HG03139 (cell line): Measurements from ENCODE around the gene TMED9.

Experiments
- ATAC-seq: cut with Tn5 transposase; IDR thresholded peaks from one replicate; pipeline ENCODE4 v1.9.1; 2021; ENCODE audit not compliant: unreplicated experiment

Gene TMED9

GRCh38 chr5:177576169-177576568, 15.8 kb upstream of the TMED9 start:
- no peak for ATAC-seq

- ATAC-seq = no peak
Measured at GRCh38 chr5:177578316-177578715, 13.7 kb upstream of the TMED9 start.

DNA sequence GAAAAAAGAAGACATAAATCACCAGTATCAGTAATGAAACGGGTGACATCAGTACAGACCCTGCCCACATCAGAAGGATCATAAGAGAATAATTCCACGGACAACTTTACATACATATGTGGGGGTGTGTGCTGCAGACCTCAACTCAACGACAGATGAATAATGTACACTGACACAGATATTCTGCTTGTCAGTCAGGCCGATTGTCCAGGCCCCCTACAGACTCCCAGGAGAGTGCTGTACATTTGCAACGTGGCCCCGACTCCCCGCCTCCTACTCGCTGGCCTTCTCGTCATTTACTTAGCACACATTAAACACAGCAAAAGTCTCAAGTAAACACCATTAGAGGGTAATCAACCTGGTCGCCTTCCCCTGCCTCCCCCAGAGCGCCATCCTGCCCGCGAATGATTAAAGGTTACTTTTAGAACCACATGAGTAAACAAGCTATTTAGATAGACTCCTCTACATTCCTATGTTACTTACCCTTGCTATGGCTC, 3.5 kb upstream of the TMED9 start:
- no peak for ATAC-seq

- ATAC-seq = no peak
Measured at GRCh38 chr5:177590406-177590805, 1.6 kb upstream of the TMED9 start.

DNA sequence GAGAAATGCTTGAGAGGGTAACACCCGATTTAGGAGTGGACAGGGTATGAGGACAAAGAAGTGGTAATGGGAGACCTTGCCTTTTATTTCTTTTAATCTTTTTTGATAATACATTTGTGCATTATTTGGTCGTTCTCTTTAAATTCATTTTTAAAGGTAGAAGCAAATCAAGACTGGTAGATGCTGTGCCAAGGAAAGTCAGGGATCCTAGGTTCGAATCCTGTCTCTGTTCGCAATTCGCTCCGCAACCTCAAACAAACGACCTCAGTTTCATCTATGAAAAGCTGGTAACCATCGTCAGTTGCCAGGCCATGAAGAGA, 353 bp upstream of the TMED9 start:
- no peak for ATAC-seq

- no peak for ATAC-seq
Measured at GRCh38 chr5:177592905-177593304, 902 bp downstream of the TMED9 start.

DNA sequence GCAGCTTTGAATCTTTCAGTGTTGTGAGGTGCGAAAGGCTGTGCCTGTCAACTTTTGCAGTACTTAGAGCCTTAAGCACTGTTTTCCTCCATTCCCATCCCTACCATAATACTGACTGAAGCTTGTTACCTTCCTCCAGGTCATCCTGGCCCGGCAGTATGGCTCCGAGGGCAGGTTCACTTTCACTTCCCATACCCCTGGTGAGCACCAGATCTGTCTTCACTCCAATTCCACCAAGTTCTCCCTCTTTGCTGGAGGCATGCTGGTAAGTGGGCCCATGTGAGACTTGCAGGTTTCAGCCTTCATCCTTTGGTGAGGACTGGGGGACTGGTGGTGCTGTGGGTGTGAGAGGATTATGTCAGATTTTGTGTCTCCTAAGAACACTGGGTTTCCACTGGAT, 1.5 kb downstream of the TMED9 start:
- no peak for ATAC-seq

DNA sequence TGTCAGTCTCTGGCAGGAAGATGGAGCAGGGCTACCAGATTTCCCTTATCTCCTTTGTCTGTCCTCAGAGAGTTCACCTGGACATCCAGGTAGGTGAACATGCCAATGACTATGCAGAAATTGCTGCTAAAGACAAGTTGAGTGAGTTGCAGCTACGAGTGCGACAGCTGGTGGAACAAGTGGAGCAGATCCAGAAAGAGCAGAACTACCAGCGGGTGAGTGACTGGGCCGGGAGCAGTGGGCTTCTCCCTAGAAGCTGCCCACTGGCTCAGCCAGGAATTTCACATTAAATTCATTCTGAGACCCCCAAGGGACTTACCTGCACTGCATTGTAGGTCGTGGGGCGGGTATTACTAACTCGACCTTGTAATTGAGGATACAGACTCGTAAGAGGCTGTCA, 2.1 kb downstream of the TMED9 start:
- no peak for ATAC-seq

DNA sequence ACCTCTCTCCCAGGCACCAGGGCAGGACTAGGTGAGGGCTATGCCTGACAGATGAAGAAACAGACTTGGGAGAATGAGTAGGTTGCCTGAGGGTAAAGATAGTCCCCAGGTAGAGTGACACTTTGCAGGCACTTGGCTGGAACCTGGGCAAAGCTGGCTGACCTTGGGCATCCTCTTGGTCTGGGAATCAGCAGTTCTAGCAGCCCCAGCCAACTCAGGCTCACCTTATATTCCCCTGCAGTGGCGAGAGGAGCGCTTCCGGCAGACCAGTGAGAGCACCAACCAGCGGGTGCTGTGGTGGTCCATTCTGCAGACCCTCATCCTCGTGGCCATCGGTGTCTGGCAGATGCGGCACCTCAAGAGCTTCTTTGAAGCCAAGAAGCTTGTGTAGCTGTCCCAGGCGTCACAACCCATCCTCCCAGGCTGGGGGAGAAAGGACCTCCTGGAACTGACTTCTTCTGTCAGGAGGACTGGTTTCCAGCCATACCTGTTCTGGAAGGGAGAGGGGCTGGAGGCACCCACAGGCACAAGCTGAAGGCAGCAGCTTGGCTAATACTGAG, 3.1 kb downstream of the TMED9 start:
- no peak for ATAC-seq

- no peak for ATAC-seq
Measured at GRCh38 chr5:177595991-177596774, 4.2 kb downstream of the TMED9 start.

GRCh38 chr5:177596775-177597238, 4.8 kb downstream of the TMED9 start:
- ATAC-seq = no peak

DNA sequence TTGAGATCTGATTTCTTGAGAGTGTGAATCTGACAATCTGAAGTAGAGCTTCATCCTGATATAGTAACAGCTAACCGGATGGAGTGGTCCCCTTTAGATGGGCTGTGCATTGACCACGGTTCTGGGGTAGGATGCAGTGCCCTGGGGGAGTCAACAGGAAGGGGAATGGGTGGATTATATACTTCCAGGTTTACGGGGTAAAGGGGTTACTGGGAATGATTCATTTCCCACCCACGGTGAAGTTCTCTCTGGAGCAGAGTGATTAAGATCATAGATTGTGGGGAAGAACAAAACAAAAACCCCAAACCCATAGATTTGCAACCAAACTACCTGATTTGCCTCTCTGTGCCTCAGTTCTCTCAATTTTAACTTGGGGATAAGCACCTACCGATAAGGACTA, 6.5 kb downstream of the TMED9 start:
- ATAC-seq = no peak

DNA sequence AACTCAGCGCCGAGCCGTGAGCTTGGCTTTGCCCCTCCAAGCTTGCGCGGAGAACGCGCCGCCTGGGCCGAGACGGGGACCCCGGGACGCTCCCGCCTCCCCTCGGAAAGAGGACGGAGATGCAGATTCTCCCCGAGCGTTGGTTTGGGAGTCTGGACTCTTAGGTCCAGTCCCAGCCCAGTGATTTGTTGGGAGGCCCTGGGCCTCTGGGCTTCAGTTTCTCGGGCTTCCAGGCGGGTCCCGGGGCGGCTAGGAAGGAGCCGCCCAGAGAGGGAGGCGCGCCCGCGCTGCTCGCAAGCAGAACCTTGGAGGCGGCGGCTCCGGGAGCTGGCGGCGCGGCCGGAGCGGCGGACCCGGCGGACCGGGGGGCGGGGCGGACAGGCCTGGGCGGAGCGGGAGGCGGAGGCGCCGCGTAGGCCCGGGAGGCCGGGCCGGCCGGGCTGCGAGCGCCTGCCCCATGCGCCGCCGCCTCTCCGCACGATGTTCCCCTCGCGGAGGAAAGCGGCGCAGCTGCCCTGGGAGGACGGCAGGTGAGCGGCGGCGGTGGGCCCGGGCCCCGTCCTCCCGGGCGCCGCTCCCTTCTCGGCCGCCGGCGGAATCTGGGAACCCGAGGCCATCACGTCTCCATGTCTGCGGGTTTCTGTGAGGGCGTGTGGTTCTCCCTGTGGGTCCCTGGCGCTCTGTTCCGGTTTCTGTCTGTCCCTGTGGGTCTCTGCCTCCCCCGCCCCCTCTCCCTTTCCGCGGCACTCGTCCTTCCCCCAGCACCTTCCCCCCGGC, 7.9 kb downstream of the TMED9 start, which contains the start of gene B4GALT7:
Gene B4GALT7 (plus strand): TSS at position 402 of the 777 bp plus-strand sequence. CDS start 79 bp downstream, at position 481.
- ATAC-seq = peak; percentile 73

DNA sequence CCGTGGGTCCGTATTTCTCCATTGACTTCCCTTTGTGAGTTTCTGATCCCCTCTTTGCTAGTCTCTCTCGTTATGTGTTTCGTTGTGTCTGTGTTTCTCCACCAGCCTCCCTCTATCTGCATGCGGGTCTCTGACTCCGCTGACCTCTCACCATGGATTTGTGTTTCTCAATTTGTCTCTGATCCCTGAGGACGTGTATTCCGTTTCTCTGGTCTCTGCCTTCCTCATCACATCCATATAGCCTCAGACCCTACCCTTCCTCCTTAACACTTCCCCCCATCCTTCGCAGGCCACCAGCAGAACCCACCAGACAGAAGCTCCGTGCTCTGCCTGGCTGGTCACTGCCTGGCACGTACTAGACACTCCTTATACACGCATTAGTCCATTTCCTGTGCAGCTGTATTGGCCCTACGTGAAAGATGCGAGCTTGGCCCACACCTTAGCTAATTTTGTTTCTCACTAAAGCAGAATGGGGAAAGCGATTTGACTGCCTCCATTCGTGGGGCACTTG, 8.6 kb downstream of the TMED9 start:
- ATAC-seq = no peak

DNA sequence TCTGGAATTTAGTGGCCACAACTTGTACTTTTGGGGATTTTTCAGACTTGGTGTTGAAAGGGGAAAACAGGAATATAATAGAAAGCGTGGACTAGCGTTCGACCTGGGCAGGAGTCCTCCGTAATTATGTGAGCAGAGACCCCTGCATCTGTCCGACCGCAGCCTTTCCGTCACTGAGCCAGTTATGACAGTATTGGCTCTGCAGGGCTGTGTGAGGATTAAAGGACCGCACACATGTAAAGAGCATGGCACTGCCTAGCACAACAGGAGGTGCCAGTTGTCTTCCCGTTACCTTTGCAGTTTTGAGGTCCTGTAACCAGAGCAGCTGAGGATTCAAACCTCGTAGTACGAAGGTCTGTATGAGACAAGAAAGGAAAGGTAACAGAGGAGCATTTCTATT, 9.1 kb downstream of the TMED9 start:
- ATAC-seq = no peak

- no peak for ATAC-seq
Measured at GRCh38 chr5:177601577-177602457, 9.8 kb downstream of the TMED9 start.

GRCh38 chr5:177602458-177602830, 10.4 kb downstream of the TMED9 start:
- ATAC-seq = no peak

- ATAC-seq = no peak
Measured at GRCh38 chr5:177603631-177604030, 11.6 kb downstream of the TMED9 start.

DNA sequence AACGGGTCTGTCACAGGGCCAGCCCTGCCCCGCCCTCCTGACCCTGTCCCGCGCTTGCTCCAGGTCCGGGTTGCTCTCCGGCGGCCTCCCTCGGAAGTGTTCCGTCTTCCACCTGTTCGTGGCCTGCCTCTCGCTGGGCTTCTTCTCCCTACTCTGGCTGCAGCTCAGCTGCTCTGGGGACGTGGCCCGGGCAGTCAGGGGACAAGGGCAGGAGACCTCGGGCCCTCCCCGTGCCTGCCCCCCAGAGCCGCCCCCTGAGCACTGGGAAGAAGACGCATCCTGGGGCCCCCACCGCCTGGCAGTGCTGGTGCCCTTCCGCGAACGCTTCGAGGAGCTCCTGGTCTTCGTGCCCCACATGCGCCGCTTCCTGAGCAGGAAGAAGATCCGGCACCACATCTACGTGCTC, 12.1 kb downstream of the TMED9 start:
- no peak for ATAC-seq

DNA sequence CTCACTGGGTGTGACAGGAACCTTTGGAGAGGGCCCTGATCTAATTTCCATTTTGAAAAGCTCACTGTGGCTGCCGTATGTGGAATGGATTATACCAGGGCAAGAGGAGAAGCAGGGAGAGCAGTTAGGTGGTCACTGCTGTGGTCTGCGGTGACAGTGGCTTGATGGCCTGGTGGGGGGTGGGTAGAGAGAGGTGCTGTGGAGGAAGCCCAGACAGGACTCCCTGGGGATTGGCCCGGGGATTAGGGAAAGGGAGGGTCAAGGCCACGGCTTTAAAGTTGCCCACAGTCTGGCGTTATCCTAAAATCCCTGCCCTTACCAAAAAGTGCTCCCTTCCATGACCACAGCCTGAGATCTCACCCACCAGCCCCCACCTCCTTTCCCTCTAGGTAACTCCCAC, 12.7 kb downstream of the TMED9 start:
- ATAC-seq = no peak

GRCh38 chr5:177605078-177605477, 13.1 kb downstream of the TMED9 start:
- no peak for ATAC-seq
